HG02588 (cell line): ENCODE measurements around the gene FLNC.

Experiments used
- ATAC-seq: cut with Tn5 transposase; IDR thresholded peaks from one replicate; pipeline ENCODE4 v1.9.1; 2021; ENCODE audit warnings: mild to moderate bottlenecking, moderate library complexity; ENCODE audit not compliant: unreplicated experiment

The FLNC gene

GRCh38 chr7:128888039-128888755 is 58.0 kb downstream of the FLNC start:
- no peak for ATAC-seq

GRCh38 chr7:128888756-128889095 is 58.5 kb downstream of the FLNC start:
- ATAC-seq = no peak

GRCh38 chr7:128889121-128889520 is 58.9 kb downstream of the FLNC start:
- ATAC-seq = no peak

GRCh38 chr7:128890306-128891109 is 60.3 kb downstream of the FLNC start:
- no peak for ATAC-seq

- ATAC-seq = no peak
These were observed 61.1 kb downstream of the FLNC start for GRCh38 chr7:128891110-128891941.

- ATAC-seq = no peak
These were observed 61.7 kb downstream of the FLNC start for GRCh38 chr7:128891942-128892269.

GRCh38 chr7:128892521-128893250 is 62.5 kb downstream of the FLNC start:
- ATAC-seq = no peak

GRCh38 chr7:128893251-128894100 is 63.3 kb downstream of the FLNC start:
- no peak for ATAC-seq

- no peak for ATAC-seq
These were observed 63.9 kb downstream of the FLNC start for GRCh38 chr7:128894101-128894440.

GRCh38 chr7:128895320-128895719 is 65.1 kb downstream of the FLNC start:
- ATAC-seq = no peak

GRCh38 chr7:128899392-128899791 is 69.2 kb downstream of the FLNC start:
- no peak for ATAC-seq

GRCh38 chr7:128900237-128900636 is 70.0 kb downstream of the FLNC start:
- no peak for ATAC-seq

- ATAC-seq = no peak
These were observed 72.8 kb downstream of the FLNC start for GRCh38 chr7:128902761-128903585.

- no peak for ATAC-seq
These were observed 73.6 kb downstream of the FLNC start for GRCh38 chr7:128903621-128904361.

- ATAC-seq = no peak
These were observed 74.4 kb downstream of the FLNC start for GRCh38 chr7:128904381-128905197.

- ATAC-seq = no peak
These were observed 76.0 kb downstream of the FLNC start for GRCh38 chr7:128906001-128906765.
